HepG2 (cell line): ENCODE measurements around the gene SRCAP. TPM values are rescaled to one million over a fixed set of nuclear protein-coding genes. Genes with fewer than 3 reads are reported as not detected.

ENCODE experiments used
- CEBPB ChIP-seq: IDR thresholded peaks from 2 replicates; pipeline ENCODE4 v1.6.1; 2011; ENCODE audit warnings: low read depth, low read length, improper control_type of control experiment, borderline replicate concordance
- CHD2 ChIP-seq: IDR thresholded peaks from 2 replicates; pipeline ENCODE4 v1.6.1; 2011; ENCODE audit warnings: low read depth, low read length, improper control_type of control experiment
- CREM ChIP-seq, 2 experiments: sonication (generic) in 1 of 2; formaldehyde crosslinking in 1 of 2; IDR thresholded peaks; 2 replicates each; pipeline versions ENCODE4 v1.4.0 to v1.6.1; 2016 to 2020; ENCODE audit warnings: antibody characterized with exemption in 1 of 2, mild to moderate bottlenecking in 1 of 2, missing genetic modification reagents in 1 of 2
- FOXA1 ChIP-seq, 2 experiments: fragments of 450-650 bp in 1 of 2; sonication (generic) in 1 of 2; formaldehyde crosslinking in 1 of 2; IDR thresholded peaks; 2 replicates each; pipeline versions ENCODE4 v1.4.0 to v1.6.1; 2016 to 2020; ENCODE audit warnings: missing genetic modification reagents in 1 of 2
- GATAD2A ChIP-seq: IDR thresholded peaks from 2 replicates; pipeline ENCODE4 v1.6.1; 2016
- HOXA5 ChIP-seq: sonication (generic); formaldehyde crosslinking; IDR thresholded peaks from 2 replicates; pipeline ENCODE4 v1.4.0; 2020; ENCODE audit warnings: missing genetic modification reagents
- KLF9 ChIP-seq: IDR thresholded peaks from 2 replicates; pipeline ENCODE4 v1.6.1; 2016; ENCODE audit warnings: low read depth
- MIER2 ChIP-seq: IDR thresholded peaks from 2 replicates; pipeline ENCODE4 v1.6.1; 2016; ENCODE audit warnings: missing biosample characterization, missing genetic modification reagents
- NFE2 ChIP-seq: sonication (generic); formaldehyde crosslinking; IDR thresholded peaks from 2 replicates; pipeline ENCODE4 v1.4.0; 2020; ENCODE audit warnings: missing genetic modification reagents
- SIN3B ChIP-seq: fragments of 150-350 bp; IDR thresholded peaks from 2 replicates; pipeline ENCODE4 v1.6.1; 2014; ENCODE audit warnings: low read length
- ZMYM2 ChIP-seq: sonication (generic); formaldehyde crosslinking; IDR thresholded peaks from 2 replicates; pipeline ENCODE4 v1.8.0; 2022; ENCODE audit warnings: mild to moderate bottlenecking, missing genetic modification reagents
- ZNF235 ChIP-seq: sonication (generic); formaldehyde crosslinking; IDR thresholded peaks from 2 replicates; pipeline ENCODE4 v1.8.1; 2023; ENCODE audit warnings: mild to moderate bottlenecking, missing genetic modification reagents, borderline replicate concordance
- ZNF552 ChIP-seq: sonication (generic); formaldehyde crosslinking; IDR thresholded peaks from 2 replicates; pipeline ENCODE4 v1.9.0; 2022; ENCODE audit warnings: missing genetic modification reagents, mild to moderate bottlenecking, borderline replicate concordance
- ZNF883 ChIP-seq: sonication (generic); formaldehyde crosslinking; IDR thresholded peaks from 2 replicates; pipeline ENCODE4 v1.5.1; 2020; ENCODE audit warnings: mild to moderate bottlenecking, missing genetic modification reagents; ENCODE audit errors: not compliant biosample characterization
- ZSCAN30 ChIP-seq: sonication (generic); formaldehyde crosslinking; IDR thresholded peaks from 2 replicates; pipeline ENCODE4 v1.5.0; 2020; ENCODE audit warnings: mild to moderate bottlenecking, missing genetic modification reagents
- polyA plus RNA-seq, 8 experiments: library from polyadenylated mRNA; depleted of rRNA in 3 of 8; stranded (reverse) in 7 of 8; unstranded in 1 of 8; fragments of >200 nt; fragmentation: Illumina TruSeq in 4 of 8; extraction: Trizol in 4 of 8; gene quantifications; 2 replicates each; pipeline versions ENCODE4 v1.2.1 to v1.2.3, GENCODE V29; 2011 to 2016; ENCODE audit warnings: low read depth in 4 of 8, missing spikeins in 1 of 8, mixed read lengths in 1 of 8; ENCODE audit not compliant: insufficient read depth in 1 of 8
- total RNA-seq, 5 experiments: library from RNA; depleted of rRNA; stranded (reverse); fragments of >200 nt; fragmentation: Illumina TruSeq; extraction: Trizol; gene quantifications; 2 replicates each; pipeline ENCODE4 v1.2.3, GENCODE V29; 2016; ENCODE audit warnings: low read depth in 1 of 5
- TF ChIP-seq, protein P1 (sequence below): sonication (generic); formaldehyde crosslinking; conservative IDR thresholded peaks from 2 replicates; pipeline ENCODE4 v1.4.0; 2020; ENCODE audit warnings: missing genetic modification reagents
- TF ChIP-seq, protein P2 (sequence below): sonication (generic); formaldehyde crosslinking; IDR thresholded peaks from 2 replicates; pipeline ENCODE4 v1.8.1; 2023; ENCODE audit warnings: missing genetic modification reagents, mild to moderate bottlenecking, borderline replicate concordance
- TF ChIP-seq, protein P3 (sequence below): sonication (generic); formaldehyde crosslinking; IDR thresholded peaks from 2 replicates; pipeline ENCODE4 v1.4.0; 2020; ENCODE audit warnings: missing genetic modification reagents, borderline replicate concordance
- TF ChIP-seq, protein P4 (sequence below): sonication (generic); formaldehyde crosslinking; IDR thresholded peaks from 2 replicates; pipeline ENCODE4 v1.5.1; 2020; ENCODE audit warnings: missing genetic modification reagents, mild to moderate bottlenecking, borderline replicate concordance
- TF ChIP-seq, protein P5 (sequence below): sonication (generic); formaldehyde crosslinking; IDR thresholded peaks from 2 replicates; pipeline ENCODE4 v1.8.1; 2023; ENCODE audit warnings: mild to moderate bottlenecking, missing genetic modification reagents
- TF ChIP-seq, protein P6 (sequence below): sonication (generic); formaldehyde crosslinking; IDR thresholded peaks from 2 replicates; pipeline ENCODE4 v1.5.0; 2020; ENCODE audit warnings: mild to moderate bottlenecking, missing genetic modification reagents, moderate library complexity

Gene SRCAP
- total and polyA plus RNA-seq, 2 of the 13 experiments (the other 11 are each of a cell fraction or from before 2014, with no cell fraction given): 4.9 to 9.0 TPM

DNA sequence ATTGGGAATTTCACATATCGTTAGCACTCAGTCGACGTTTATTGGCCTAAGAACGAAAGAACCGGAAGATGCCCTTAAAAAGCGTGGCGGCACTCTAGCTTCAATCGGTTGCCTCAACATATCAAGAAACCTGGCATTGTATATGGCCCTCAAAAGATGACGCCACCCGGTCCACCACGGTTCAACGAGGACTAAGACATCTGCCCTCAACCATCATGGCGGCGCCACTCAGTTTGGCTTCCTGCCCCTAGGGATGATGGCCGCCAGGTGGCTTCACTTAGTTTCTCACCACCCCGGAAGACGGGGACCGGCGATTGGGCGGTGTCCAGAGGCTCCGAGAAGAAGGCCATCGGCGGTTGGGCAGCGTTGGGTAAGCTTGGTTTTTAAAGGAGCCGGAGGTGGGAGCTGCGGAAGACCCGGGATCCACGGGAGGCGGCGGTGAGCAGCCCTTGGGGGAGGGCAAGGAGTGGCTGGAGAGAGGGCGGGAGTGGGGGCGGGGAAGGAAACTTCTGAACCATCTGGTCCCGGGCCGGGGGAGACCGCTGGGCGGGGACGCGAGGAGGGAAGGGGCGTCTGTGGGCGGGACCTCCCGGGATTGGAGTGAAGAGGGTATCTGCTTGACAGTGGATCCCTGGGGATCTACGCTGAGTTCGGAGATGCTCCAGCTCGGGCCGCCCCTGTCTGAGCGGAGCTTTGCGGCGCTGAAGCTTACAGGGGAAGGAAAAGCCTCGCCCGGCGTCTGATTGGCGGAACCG, 48.4 kb upstream of the SRCAP start, which contains the start of gene PRR14 (continued):
- TF ChIP-seq, protein P1, sequence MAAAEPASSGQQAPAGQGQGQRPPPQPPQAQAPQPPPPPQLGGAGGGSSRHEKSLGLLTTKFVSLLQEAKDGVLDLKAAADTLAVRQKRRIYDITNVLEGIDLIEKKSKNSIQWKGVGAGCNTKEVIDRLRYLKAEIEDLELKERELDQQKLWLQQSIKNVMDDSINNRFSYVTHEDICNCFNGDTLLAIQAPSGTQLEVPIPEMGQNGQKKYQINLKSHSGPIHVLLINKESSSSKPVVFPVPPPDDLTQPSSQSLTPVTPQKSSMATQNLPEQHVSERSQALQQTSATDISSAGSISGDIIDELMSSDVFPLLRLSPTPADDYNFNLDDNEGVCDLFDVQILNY (CRISPR knock-in tag): no peak
- TF ChIP-seq HOXA5 (CRISPR knock-in tag) (no peak; the same call in 1 of the 2 replicates), CHD2 (peak; percentile 69), NFE2 (no peak), CEBPB (peak; percentile 40; the same call in 1 of the 2 replicates), ZSCAN30 (CRISPR knock-in tag) (0 out of 2 replicates have a peak, but pooled peaks have one; percentile 34), MIER2 (no peak), ZNF235 (CRISPR knock-in tag) (peak; percentile 77; the same call in 1 of the 2 replicates), GATAD2A (CRISPR knock-in tag) (peak; percentile 65; the same call in 1 of the 2 replicates), CREM (IDR thresholded peaks at IDR 0.05) (peak; percentile 97), CREM (CRISPR knock-in tag; IDR thresholded peaks at IDR 0.05) (no peak), SIN3B (no peak), ZMYM2 (CRISPR knock-in tag) (no peak), KLF9 (CRISPR knock-in tag) (0 out of 2 replicates have a peak, but pooled peaks have one; percentile 12), ZNF552 (peak; percentile 50; the same call in 1 of the 2 replicates), FOXA1 (IDR thresholded peaks at IDR 0.05) (no peak), FOXA1 (CRISPR knock-in tag; IDR thresholded peaks at IDR 0.05) (no peak), ZNF883 (CRISPR knock-in tag) (no peak)
- TF ChIP-seq, protein P2, sequence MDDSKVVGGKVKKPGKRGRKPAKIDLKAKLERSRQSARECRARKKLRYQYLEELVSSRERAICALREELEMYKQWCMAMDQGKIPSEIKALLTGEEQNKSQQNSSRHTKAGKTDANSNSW: no peak
- TF ChIP-seq, protein P3, sequence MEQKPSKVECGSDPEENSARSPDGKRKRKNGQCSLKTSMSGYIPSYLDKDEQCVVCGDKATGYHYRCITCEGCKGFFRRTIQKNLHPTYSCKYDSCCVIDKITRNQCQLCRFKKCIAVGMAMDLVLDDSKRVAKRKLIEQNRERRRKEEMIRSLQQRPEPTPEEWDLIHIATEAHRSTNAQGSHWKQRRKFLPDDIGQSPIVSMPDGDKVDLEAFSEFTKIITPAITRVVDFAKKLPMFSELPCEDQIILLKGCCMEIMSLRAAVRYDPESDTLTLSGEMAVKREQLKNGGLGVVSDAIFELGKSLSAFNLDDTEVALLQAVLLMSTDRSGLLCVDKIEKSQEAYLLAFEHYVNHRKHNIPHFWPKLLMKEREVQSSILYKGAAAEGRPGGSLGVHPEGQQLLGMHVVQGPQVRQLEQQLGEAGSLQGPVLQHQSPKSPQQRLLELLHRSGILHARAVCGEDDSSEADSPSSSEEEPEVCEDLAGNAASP (CRISPR knock-in tag): no peak; the same call in 1 of the 2 replicates
- TF ChIP-seq, protein P4, sequence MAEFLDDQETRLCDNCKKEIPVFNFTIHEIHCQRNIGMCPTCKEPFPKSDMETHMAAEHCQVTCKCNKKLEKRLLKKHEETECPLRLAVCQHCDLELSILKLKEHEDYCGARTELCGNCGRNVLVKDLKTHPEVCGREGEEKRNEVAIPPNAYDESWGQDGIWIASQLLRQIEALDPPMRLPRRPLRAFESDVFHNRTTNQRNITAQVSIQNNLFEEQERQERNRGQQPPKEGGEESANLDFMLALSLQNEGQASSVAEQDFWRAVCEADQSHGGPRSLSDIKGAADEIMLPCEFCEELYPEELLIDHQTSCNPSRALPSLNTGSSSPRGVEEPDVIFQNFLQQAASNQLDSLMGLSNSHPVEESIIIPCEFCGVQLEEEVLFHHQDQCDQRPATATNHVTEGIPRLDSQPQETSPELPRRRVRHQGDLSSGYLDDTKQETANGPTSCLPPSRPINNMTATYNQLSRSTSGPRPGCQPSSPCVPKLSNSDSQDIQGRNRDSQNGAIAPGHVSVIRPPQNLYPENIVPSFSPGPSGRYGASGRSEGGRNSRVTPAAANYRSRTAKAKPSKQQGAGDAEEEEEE (CRISPR knock-in tag): no peak; the same call in 1 of the 2 replicates
- TF ChIP-seq, protein P5, sequence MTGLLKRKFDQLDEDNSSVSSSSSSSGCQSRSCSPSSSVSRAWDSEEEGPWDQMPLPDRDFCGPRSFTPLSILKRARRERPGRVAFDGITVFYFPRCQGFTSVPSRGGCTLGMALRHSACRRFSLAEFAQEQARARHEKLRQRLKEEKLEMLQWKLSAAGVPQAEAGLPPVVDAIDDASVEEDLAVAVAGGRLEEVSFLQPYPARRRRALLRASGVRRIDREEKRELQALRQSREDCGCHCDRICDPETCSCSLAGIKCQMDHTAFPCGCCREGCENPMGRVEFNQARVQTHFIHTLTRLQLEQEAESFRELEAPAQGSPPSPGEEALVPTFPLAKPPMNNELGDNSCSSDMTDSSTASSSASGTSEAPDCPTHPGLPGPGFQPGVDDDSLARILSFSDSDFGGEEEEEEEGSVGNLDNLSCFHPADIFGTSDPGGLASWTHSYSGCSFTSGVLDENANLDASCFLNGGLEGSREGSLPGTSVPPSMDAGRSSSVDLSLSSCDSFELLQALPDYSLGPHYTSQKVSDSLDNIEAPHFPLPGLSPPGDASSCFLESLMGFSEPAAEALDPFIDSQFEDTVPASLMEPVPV (CRISPR knock-in tag): peak; percentile 73
- TF ChIP-seq, protein P6, sequence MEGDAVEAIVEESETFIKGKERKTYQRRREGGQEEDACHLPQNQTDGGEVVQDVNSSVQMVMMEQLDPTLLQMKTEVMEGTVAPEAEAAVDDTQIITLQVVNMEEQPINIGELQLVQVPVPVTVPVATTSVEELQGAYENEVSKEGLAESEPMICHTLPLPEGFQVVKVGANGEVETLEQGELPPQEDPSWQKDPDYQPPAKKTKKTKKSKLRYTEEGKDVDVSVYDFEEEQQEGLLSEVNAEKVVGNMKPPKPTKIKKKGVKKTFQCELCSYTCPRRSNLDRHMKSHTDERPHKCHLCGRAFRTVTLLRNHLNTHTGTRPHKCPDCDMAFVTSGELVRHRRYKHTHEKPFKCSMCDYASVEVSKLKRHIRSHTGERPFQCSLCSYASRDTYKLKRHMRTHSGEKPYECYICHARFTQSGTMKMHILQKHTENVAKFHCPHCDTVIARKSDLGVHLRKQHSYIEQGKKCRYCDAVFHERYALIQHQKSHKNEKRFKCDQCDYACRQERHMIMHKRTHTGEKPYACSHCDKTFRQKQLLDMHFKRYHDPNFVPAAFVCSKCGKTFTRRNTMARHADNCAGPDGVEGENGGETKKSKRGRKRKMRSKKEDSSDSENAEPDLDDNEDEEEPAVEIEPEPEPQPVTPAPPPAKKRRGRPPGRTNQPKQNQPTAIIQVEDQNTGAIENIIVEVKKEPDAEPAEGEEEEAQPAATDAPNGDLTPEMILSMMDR (CRISPR knock-in tag): peak; percentile 49; the same call in 1 of the 2 replicates
